Right ventricle myocardium inferior (tissue), 1 donor: ENCODE measurements around the gene KLHDC4. TPM values are rescaled to one million over a fixed set of nuclear protein-coding genes. Genes with fewer than 3 reads are reported as not detected.
"Not testable (repeated sequence)": the region's sequence is repeated elsewhere in the genome, so short reads cannot be mapped to it uniquely, and the experiment has no call there.

Source experiments
- ATAC-seq: fragments of 200-7000 bp; cut with Tn5 transposase; one replicate; pipeline ENCODE4 v1.9.1; 2020; ENCODE audit warnings: mild to moderate bottlenecking, moderate library complexity
- DNase-seq: peaks from one replicate; pipeline ENCODE4 v3.0.0; 2021; ENCODE audit errors: missing footprints
- intact Hi-C: fragments of 100-400 bp; cut with DNase I; formaldehyde crosslinking; loops from one replicate; pipeline ENCODE4 v1.11.0; 2022
- total RNA-seq: library from RNA; stranded (reverse); fragmentation: NEBNext Ultra II Directional; extraction: Animal tissue kit (Norgen Biotek cat#: 25700); gene quantifications from one replicate; pipeline ENCODE4 v1.2.1, GENCODE V29; 2021
- donor health status: DM: no; HTN: yes; CAD: no; lungs with severe emphysema.

KLHDC4 gene
- total RNA-seq, 1 donor from 2014 or later, result 10.0 TPM

- DNase-seq, result no peak
- ATAC-seq, result no peak
- intact Hi-C loops, result no loop called here
Observed at GRCh38 chr16:87754535-87754934, 11.3 kb downstream of the KLHDC4 start.

GRCh38 chr16:87747626-87748414 is 18.0 kb downstream of the KLHDC4 start:
- ATAC-seq (no peak), DNase-seq (no peak)
- intact Hi-C loops, result no loop called here

GRCh38 chr16:87746178-87746577 is 19.6 kb downstream of the KLHDC4 start:
- no peak for ATAC-seq
- intact Hi-C loops, result no loop called here
- DNase-seq, result no peak

- intact Hi-C loops, result no loop called here
- no peak for ATAC-seq
- DNase-seq, result peak; percentile 66
Observed at GRCh38 chr16:87744750-87745514, 20.9 kb downstream of the KLHDC4 start.

- ATAC-seq (no peak), DNase-seq (no peak)
- intact Hi-C loops, result no loop called here
Observed at GRCh38 chr16:87742781-87743490, 22.9 kb downstream of the KLHDC4 start.

GRCh38 chr16:87741700-87742415 is 23.9 kb downstream of the KLHDC4 start:
- DNase-seq (no peak), ATAC-seq (no peak)
- intact Hi-C loops, result no loop called here

GRCh38 chr16:87740909-87741424 is 24.8 kb downstream of the KLHDC4 start:
- intact Hi-C loops, result no loop called here
- DNase-seq (no peak), ATAC-seq (peak; percentile 60)

- intact Hi-C loops, result no loop called here
- no peak for DNase-seq
- ATAC-seq, result no peak
Observed at GRCh38 chr16:87740441-87740840, 25.3 kb downstream of the KLHDC4 start.

GRCh38 chr16:87739801-87740200 is 26.0 kb downstream of the KLHDC4 start:
- intact Hi-C loops, result no loop called here
- DNase-seq (no peak), ATAC-seq (no peak)

- ATAC-seq, result no peak
- intact Hi-C loops, result no loop called here
- DNase-seq, result no peak
Observed at GRCh38 chr16:87736008-87736382, 29.8 kb downstream of the KLHDC4 start.

- ATAC-seq (no peak), DNase-seq (no peak)
- intact Hi-C loops, result no loop called here
Observed at GRCh38 chr16:87735270-87736007, 30.3 kb downstream of the KLHDC4 start.

GRCh38 chr16:87734644-87735043 is 31.1 kb downstream of the KLHDC4 start:
- intact Hi-C loops, result no loop called here
- no peak for ATAC-seq
- no peak for DNase-seq

- intact Hi-C loops, result no loop called here
- no peak for ATAC-seq
Observed at GRCh38 chr16:87733190-87733589, 32.6 kb downstream of the KLHDC4 start.

GRCh38 chr16:87731607-87732006 is 34.2 kb downstream of the KLHDC4 start:
- intact Hi-C loops, result no loop called here
- peak; percentile 20 for DNase-seq
- no peak for ATAC-seq

More at GRCh38 chr16:87733190-87733589, 32.6 kb downstream of the KLHDC4 start:
- no peak for DNase-seq

GRCh38 chr16:87729266-87729954 is 36.4 kb downstream of the KLHDC4 start:
- DNase-seq, result no peak
- intact Hi-C loops, result no loop called here
- ATAC-seq, result no peak

- DNase-seq (no peak), ATAC-seq (no peak)
- intact Hi-C loops, result no loop called here
Observed at GRCh38 chr16:87728026-87728425, 37.8 kb downstream of the KLHDC4 start.

- no peak for ATAC-seq
- intact Hi-C loops, result no loop called here
Observed at GRCh38 chr16:87727346-87727745, 38.4 kb downstream of the KLHDC4 start.

GRCh38 chr16:87726577-87726976 is 39.2 kb downstream of the KLHDC4 start:
- peak; percentile 28 for DNase-seq
- ATAC-seq, intact Hi-C loops: not testable (repeated sequence)

More at GRCh38 chr16:87727346-87727745, 38.4 kb downstream of the KLHDC4 start:
- no peak for DNase-seq
